ENCODE measurements around the gene FSCN2.

Gene FSCN2

GRCh38 chr17:81538651-81539570 lies 10.7 kb downstream of the FSCN2 start:
- Histone ChIP-seq H3K36me3 (ENCODE audit: control insufficient read depth, insufficient read depth, low read length) (peaks cover 16% of the 10 kb centered on the region), H3K27ac (ENCODE audit: low read depth, low read length) (no peak overlapping the region), H3K9ac (ENCODE audit: low read depth, low read length) (no peak overlapping the region)

GRCh38 chr17:81539571-81539900 lies 11.4 kb downstream of the FSCN2 start:
- Histone ChIP-seq H3K9me3 (ENCODE audit: control insufficient read depth, insufficient read depth, low read length) (no peaks in the 10 kb centered on the region), H3K36me3 (ENCODE audit: control insufficient read depth, insufficient read depth, low read length) (peaks cover 22% of the 10 kb centered on the region), H3K9ac (ENCODE audit: low read depth, low read length) (no peak overlapping the region), H3K27ac (ENCODE audit: low read depth, low read length) (no peak overlapping the region), H3K27me3 (ENCODE audit: control insufficient read depth, insufficient read depth, low read length) (peaks cover 21% of the 10 kb centered on the region), H3K4me1 (ENCODE audit: control insufficient read depth, insufficient read depth, low read length) (no peaks in the 10 kb centered on the region), H3K4me3 (ENCODE audit: low read depth, low read length) (no peak overlapping the region)

More at GRCh38 chr17:81538651-81539570, 10.7 kb downstream of the FSCN2 start:
- no peaks in the 10 kb centered on the region for H3K9me3 ChIP-seq (ENCODE audit: control insufficient read depth, insufficient read depth, low read length)
- no peak overlapping the region for H3K4me3 ChIP-seq (ENCODE audit: low read depth, low read length)
- no peaks in the 10 kb centered on the region for H3K4me1 ChIP-seq (ENCODE audit: control insufficient read depth, insufficient read depth, low read length)
- peaks cover 27% of the 10 kb centered on the region for H3K27me3 ChIP-seq (ENCODE audit: control insufficient read depth, insufficient read depth, low read length)

- no peaks in the 10 kb centered on the region for H3K9me3 ChIP-seq (ENCODE audit: control insufficient read depth, insufficient read depth, low read length)
- no peak overlapping the region for H3K4me3 ChIP-seq (ENCODE audit: low read depth, low read length)
- H3K27ac ChIP-seq (ENCODE audit: low read depth, low read length) = no peak overlapping the region
- H3K9ac ChIP-seq (ENCODE audit: low read depth, low read length) = no peak overlapping the region
- H3K36me3 ChIP-seq (ENCODE audit: control insufficient read depth, insufficient read depth, low read length) = peaks cover 28% of the 10 kb centered on the region
- peaks cover 15% of the 10 kb centered on the region for H3K27me3 ChIP-seq (ENCODE audit: control insufficient read depth, insufficient read depth, low read length)
- H3K4me1 ChIP-seq (ENCODE audit: control insufficient read depth, insufficient read depth, low read length) = no peaks in the 10 kb centered on the region
Measured at GRCh38 chr17:81539961-81540675, 11.9 kb downstream of the FSCN2 start.

GRCh38 chr17:81540676-81541027 lies 12.5 kb downstream of the FSCN2 start:
- Histone ChIP-seq H3K27me3 (ENCODE audit: control insufficient read depth, insufficient read depth, low read length) (peaks cover 12% of the 10 kb centered on the region), H3K4me1 (ENCODE audit: control insufficient read depth, insufficient read depth, low read length) (no peaks in the 10 kb centered on the region), H3K36me3 (ENCODE audit: control insufficient read depth, insufficient read depth, low read length) (peaks cover 33% of the 10 kb centered on the region), H3K27ac (ENCODE audit: low read depth, low read length) (no peak overlapping the region), H3K9ac (ENCODE audit: low read depth, low read length) (no peak overlapping the region), H3K4me3 (ENCODE audit: low read depth, low read length) (no peak overlapping the region), H3K9me3 (ENCODE audit: control insufficient read depth, insufficient read depth, low read length) (no peaks in the 10 kb centered on the region)

- peaks cover 8% of the 10 kb centered on the region for H3K27me3 ChIP-seq (ENCODE audit: control insufficient read depth, insufficient read depth, low read length)
- H3K36me3 ChIP-seq (ENCODE audit: control insufficient read depth, insufficient read depth, low read length) = peaks cover 38% of the 10 kb centered on the region
- no peak overlapping the region for H3K9ac ChIP-seq (ENCODE audit: low read depth, low read length)
- no peaks in the 10 kb centered on the region for H3K4me1 ChIP-seq (ENCODE audit: control insufficient read depth, insufficient read depth, low read length)
- no peak overlapping the region for H3K27ac ChIP-seq (ENCODE audit: low read depth, low read length)
- no peak overlapping the region for H3K4me3 ChIP-seq (ENCODE audit: low read depth, low read length)
- H3K9me3 ChIP-seq (ENCODE audit: control insufficient read depth, insufficient read depth, low read length) = no peaks in the 10 kb centered on the region
Measured at GRCh38 chr17:81541123-81541522, 12.9 kb downstream of the FSCN2 start.

- no peak overlapping the region for H3K9ac ChIP-seq (ENCODE audit: low read depth, low read length)
- H3K27me3 ChIP-seq (ENCODE audit: control insufficient read depth, insufficient read depth, low read length) = no peaks in the 10 kb centered on the region
- no peaks in the 10 kb centered on the region for H3K4me1 ChIP-seq (ENCODE audit: control insufficient read depth, insufficient read depth, low read length)
- H3K36me3 ChIP-seq (ENCODE audit: control insufficient read depth, insufficient read depth, low read length) = peaks cover 53% of the 10 kb centered on the region
- no peak overlapping the region for H3K27ac ChIP-seq (ENCODE audit: low read depth, low read length)
- no peak overlapping the region for H3K4me3 ChIP-seq (ENCODE audit: low read depth, low read length)
- H3K9me3 ChIP-seq (ENCODE audit: control insufficient read depth, insufficient read depth, low read length) = no peaks in the 10 kb centered on the region
Measured at GRCh38 chr17:81542431-81543338, 14.5 kb downstream of the FSCN2 start.

GRCh38 chr17:81543339-81543675 lies 15.1 kb downstream of the FSCN2 start:
- Histone ChIP-seq H3K4me1 (ENCODE audit: control insufficient read depth, insufficient read depth, low read length) (no peaks in the 10 kb centered on the region), H3K27ac (ENCODE audit: low read depth, low read length) (no peak overlapping the region), H3K27me3 (ENCODE audit: control insufficient read depth, insufficient read depth, low read length) (no peaks in the 10 kb centered on the region), H3K4me3 (ENCODE audit: low read depth, low read length) (no peak overlapping the region), H3K36me3 (ENCODE audit: control insufficient read depth, insufficient read depth, low read length) (peaks cover 59% of the 10 kb centered on the region), H3K9me3 (ENCODE audit: control insufficient read depth, insufficient read depth, low read length) (no peaks in the 10 kb centered on the region), H3K9ac (ENCODE audit: low read depth, low read length) (no peak overlapping the region)

GRCh38 chr17:81543756-81544155 lies 15.6 kb downstream of the FSCN2 start:
- H3K36me3 ChIP-seq (ENCODE audit: control insufficient read depth, insufficient read depth, low read length) = peaks cover 59% of the 10 kb centered on the region

GRCh38 chr17:81544281-81544974 lies 16.3 kb downstream of the FSCN2 start:
- Histone ChIP-seq H3K4me3 (ENCODE audit: low read depth, low read length) (no peak overlapping the region), H3K27me3 (ENCODE audit: control insufficient read depth, insufficient read depth, low read length) (no peaks in the 10 kb centered on the region), H3K9me3 (ENCODE audit: control insufficient read depth, insufficient read depth, low read length) (no peaks in the 10 kb centered on the region), H3K36me3 (ENCODE audit: control insufficient read depth, insufficient read depth, low read length) (peaks cover 65% of the 10 kb centered on the region), H3K9ac (ENCODE audit: low read depth, low read length) (no peak overlapping the region), H3K4me1 (ENCODE audit: control insufficient read depth, insufficient read depth, low read length) (no peaks in the 10 kb centered on the region), H3K27ac (ENCODE audit: low read depth, low read length) (no peak overlapping the region)

More at GRCh38 chr17:81543756-81544155, 15.6 kb downstream of the FSCN2 start:
- no peaks in the 10 kb centered on the region for H3K27me3 ChIP-seq (ENCODE audit: control insufficient read depth, insufficient read depth, low read length)
- no peaks in the 10 kb centered on the region for H3K9me3 ChIP-seq (ENCODE audit: control insufficient read depth, insufficient read depth, low read length)
- H3K27ac ChIP-seq (ENCODE audit: low read depth, low read length) = no peak overlapping the region
- H3K4me3 ChIP-seq (ENCODE audit: low read depth, low read length) = no peak overlapping the region
- no peaks in the 10 kb centered on the region for H3K4me1 ChIP-seq (ENCODE audit: control insufficient read depth, insufficient read depth, low read length)
- H3K9ac ChIP-seq (ENCODE audit: low read depth, low read length) = no peak overlapping the region

GRCh38 chr17:81545160-81545949 lies 17.2 kb downstream of the FSCN2 start:
- Histone ChIP-seq H3K4me3 (ENCODE audit: low read depth, low read length) (no peak overlapping the region), H3K36me3 (ENCODE audit: control insufficient read depth, insufficient read depth, low read length) (peaks cover 70% of the 10 kb centered on the region), H3K4me1 (ENCODE audit: control insufficient read depth, insufficient read depth, low read length) (no peaks in the 10 kb centered on the region), H3K27ac (ENCODE audit: low read depth, low read length) (no peak overlapping the region), H3K9me3 (ENCODE audit: control insufficient read depth, insufficient read depth, low read length) (no peaks in the 10 kb centered on the region), H3K27me3 (ENCODE audit: control insufficient read depth, insufficient read depth, low read length) (no peaks in the 10 kb centered on the region), H3K9ac (ENCODE audit: low read depth, low read length) (no peak overlapping the region)
